HL-60 (cell line): ENCODE results near the gene ZFR2.

Source experiments
- DNase-seq, 2 experiments: peaks; one replicate each; pipeline ENCODE4 v3.0.0-alpha.2; 2010 to 2020; ENCODE audit warnings: low read depth in 1 of 2, low spot score in 1 of 2
- H3K27ac ChIP-seq: fragments of 250-450 bp; sonication (Bioruptor Pico); replicated peaks from 2 replicates; pipeline ENCODE4 v1.5.1; 2020; ENCODE audit warnings: mild to moderate bottlenecking, moderate library complexity
- H3K27me3 ChIP-seq: fragments of 250-450 bp; sonication (Bioruptor Pico); 2 replicates; pipeline ENCODE4 v1.5.1; 2021; ENCODE audit warnings: mild to moderate bottlenecking, moderate library complexity; ENCODE audit not compliant: insufficient read depth, poor library complexity, severe bottlenecking
- H3K4me3 ChIP-seq: replicated peaks from 2 replicates; pipeline ENCODE4 v1.5.1; 2011; ENCODE audit warnings: mild to moderate bottlenecking, control low read depth, low read length; ENCODE audit not compliant: insufficient read depth
- CTCF ChIP-seq: IDR thresholded peaks from one replicate; pipeline ENCODE4 v1.5.1; 2011; ENCODE audit warnings: low read length, control low read depth, inconsistent platforms; ENCODE audit not compliant: insufficient read depth
- GABPA ChIP-seq: IDR thresholded peaks from 2 replicates; pipeline ENCODE4 v1.6.1; 2012; ENCODE audit warnings: low read depth
- POLR2AphosphoS5 ChIP-seq: IDR thresholded peaks from 2 replicates; pipeline ENCODE4 v1.6.1; 2012; ENCODE audit warnings: low read depth
- REST ChIP-seq: IDR thresholded peaks from 2 replicates; pipeline ENCODE4 v1.6.1; 2012; ENCODE audit warnings: low read depth; ENCODE audit not compliant: insufficient replicate concordance
- SPI1 ChIP-seq: IDR thresholded peaks from 2 replicates; pipeline ENCODE4 v1.6.1; 2012; ENCODE audit warnings: low read depth, mild to moderate bottlenecking, borderline replicate concordance

The ZFR2 gene

GRCh38 chr19:3778104-3778867 lies 90.6 kb downstream of the ZFR2 start:
- no peak overlapping the region for H3K27ac ChIP-seq
- H3K27me3 ChIP-seq, result no peaks in the 10 kb centered on the region
- TF ChIP-seq CTCF (no peak), GABPA (no peak), REST (no peak), POLR2AphosphoS5 (no peak), SPI1 (no peak)
- no peak for DNase-seq
- H3K4me3 ChIP-seq, result no peak overlapping the region

GRCh38 chr19:3776479-3777040 lies 92.3 kb downstream of the ZFR2 start:
- TF ChIP-seq SPI1, result no peak
- TF ChIP-seq REST, result no peak
- peak; percentile 19; the same call in 1 of the 2 replicates for TF ChIP-seq POLR2AphosphoS5
- Histone ChIP-seq H3K27me3 (no peaks in the 10 kb centered on the region), H3K4me3 (no peak overlapping the region), H3K27ac (no peak overlapping the region)
- no peak for DNase-seq

GRCh38 chr19:3775831-3776230 lies 93.0 kb downstream of the ZFR2 start:
- DNase-seq, result no peak
- Histone ChIP-seq H3K27ac (no peak overlapping the region), H3K4me3 (no peak overlapping the region), H3K27me3 (no peaks in the 10 kb centered on the region)
- TF ChIP-seq SPI1 (no peak), CTCF (no peak), GABPA (no peak), POLR2AphosphoS5 (no peak), REST (no peak)
